NCI-H82 (cell line): Measurements from ENCODE around the gene DUSP16.
A peak's percentile ranks its signal among the peaks of the same experiment; 100 is the strongest.
"Not testable (repeated sequence)": the region's sequence is repeated elsewhere in the genome, so short reads cannot be mapped to it uniquely, and the experiment has no call there.

Experiments
- DNase-seq: peaks from one replicate; lab custom pipeline; 2025; lab: John Stamatoyannopoulos, UW

DUSP16 gene

DNA sequence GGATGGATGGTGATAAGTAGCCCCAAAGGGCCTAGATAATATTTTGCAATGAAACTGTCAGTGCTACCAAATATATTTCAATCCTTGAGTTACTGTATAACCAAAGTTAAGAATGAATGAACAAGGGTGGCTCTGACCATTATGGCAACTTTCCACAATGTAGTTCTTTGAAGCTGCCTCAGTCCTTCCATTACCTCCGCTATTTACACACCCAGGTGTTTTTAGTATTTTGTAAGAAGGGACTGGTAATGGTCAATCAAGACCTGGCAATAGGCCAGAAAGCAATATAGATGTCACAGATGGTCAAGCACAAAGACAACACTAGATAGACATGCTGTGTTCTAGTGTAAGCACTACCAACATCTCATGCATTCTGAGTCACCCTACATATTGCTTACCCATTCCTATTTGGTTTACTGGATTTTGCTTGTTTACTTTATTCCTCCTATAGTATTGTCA is 16.3 kb downstream of the DUSP16 start:
- no peak for DNase-seq

DNA sequence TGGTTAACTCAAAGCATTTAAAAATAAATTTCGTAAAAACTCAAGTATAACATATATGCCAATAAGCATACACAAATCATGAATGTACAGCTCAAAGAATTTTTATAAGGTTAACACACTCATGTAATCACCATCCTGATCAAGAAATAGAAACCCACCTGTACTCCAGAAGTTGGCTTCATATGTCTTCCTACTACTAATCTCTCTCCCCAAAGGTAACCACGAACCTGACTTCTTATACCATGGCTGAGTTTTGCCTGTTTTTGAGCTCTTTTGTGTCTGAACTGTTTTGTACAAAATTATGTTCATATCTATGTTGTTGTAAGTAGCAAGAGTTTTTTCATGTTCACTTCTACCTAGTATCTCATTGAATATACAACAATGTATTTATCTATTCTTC is 18.7 kb downstream of the DUSP16 start:
- no peak for DNase-seq

DNA sequence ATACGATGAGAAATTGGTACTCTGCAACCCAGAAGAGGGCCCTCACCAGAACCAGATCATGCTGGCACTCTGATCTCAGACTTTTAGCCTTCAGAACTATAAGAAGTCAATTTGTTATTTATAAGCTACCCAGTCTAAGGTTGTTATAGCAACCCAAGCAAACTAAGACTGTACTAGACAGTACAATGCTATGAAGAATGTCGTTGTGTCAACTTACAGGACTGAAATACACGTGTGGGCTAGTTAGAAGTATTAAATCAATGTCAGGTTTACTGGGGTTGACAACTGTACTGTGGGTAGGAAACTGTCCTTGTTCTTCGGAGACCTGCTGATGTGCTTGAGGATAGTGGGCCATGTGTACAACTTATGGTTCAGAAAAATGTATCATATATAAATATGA is 19.7 kb downstream of the DUSP16 start:
- no peak for DNase-seq

DNA sequence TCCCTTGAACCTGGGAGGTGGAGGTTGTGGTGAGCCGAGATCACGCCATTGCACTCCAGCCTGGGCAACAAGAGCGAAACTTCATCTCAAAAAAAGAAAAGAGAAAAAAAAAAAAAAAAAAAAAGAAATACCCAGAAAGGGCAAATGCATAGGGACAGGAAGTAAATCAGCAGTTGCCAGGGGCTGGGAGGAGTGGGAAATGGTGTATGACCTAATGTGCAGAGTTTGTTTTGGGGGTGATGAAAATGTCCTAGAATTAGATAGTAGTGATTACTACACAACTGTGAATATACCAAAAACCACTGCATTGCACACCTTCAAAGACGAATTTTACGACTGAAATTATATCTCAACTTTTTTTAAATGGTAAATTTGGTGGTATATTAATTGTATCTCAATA is 20.4 kb downstream of the DUSP16 start:
- no peak for DNase-seq

DNA sequence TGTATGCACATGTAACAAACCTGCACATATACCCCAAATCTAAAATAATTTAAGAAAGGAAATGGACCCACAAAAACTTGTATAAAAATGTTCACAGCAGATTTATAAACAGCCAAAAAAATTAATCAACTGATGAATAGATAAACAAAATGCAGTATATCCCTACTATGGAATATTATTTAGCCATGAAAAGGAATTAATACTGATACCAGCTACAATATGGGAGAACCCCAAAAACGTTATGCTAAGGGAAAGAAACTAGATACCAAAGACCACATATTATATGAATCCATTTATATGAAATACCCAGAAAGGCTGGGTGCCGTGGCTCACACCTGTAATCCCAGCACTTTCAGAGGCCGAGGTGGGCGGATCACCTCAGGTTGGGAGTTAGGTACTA is 20.9 kb downstream of the DUSP16 start:
- DNase-seq: no peak

DNA sequence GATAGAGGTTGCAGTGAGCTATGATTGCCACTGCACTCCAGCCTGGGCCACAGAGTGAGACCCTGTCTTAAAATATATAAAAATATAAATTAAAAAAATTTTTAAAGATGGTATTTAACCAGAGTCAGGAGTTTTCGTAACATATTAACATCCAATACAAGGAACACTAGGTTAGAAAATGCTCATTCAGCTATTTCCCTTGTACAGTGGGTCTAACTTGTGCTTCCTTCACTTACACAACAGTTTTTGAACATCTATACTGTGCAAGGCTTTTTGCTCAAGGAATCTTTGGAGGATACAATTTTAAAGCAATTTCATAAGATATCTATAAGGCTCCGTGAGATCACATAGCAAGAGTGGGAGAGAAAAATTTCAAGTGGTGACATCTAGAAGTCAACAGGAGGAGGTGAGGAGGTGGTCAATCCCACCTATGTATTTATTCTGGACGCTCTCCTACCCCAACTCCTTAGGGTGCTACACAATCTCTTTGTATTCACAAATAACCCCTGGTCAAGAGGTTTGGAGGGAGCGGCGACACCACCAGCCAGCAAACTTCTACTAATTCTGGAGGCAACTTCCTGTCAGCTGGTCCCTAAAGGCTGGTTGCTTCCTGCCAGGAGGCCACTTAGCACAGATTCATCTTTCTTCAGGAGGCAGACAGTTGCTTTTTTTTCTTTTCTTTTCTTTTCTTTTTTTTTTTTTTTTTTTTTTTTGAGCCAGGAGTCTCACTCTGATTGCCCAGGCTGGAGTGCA is 22.2 kb downstream of the DUSP16 start:
- no peak for DNase-seq

DNA sequence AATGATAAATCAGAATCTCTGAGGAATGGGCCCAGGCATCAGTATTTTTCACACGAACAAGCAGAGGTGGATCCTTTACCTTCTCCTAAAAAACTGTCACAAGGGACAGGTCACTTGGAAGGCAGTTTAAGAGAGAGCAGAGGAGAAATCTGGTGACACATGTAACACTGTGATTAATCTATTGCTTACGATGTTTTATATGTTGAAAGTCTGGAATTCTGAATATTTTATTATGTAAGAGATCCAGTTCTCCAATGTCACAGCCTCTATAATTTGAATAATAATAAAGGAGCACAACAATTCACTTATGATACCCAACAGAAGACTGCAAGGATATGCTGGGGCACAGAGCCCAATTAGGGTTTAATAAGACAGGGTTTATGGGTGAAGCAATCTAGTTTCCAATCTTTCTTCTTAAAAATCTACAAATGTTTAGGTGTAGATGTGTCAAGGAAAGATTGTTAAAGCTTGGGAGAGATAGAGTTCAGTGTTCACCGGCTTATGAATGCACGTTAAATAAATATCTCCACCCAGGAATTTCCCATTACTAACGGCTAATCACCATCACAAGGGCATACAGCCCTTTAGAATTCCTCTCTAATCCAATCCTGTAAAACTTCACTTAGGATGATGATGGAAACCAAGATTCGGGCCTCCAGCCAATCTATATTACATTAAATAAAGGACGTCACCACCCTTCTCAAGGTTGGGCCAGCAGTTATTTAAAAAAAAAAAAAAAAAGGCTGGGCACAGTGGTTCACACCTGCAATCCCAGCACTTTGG is 23.4 kb downstream of the DUSP16 start:
- DNase-seq: no peak

DNA sequence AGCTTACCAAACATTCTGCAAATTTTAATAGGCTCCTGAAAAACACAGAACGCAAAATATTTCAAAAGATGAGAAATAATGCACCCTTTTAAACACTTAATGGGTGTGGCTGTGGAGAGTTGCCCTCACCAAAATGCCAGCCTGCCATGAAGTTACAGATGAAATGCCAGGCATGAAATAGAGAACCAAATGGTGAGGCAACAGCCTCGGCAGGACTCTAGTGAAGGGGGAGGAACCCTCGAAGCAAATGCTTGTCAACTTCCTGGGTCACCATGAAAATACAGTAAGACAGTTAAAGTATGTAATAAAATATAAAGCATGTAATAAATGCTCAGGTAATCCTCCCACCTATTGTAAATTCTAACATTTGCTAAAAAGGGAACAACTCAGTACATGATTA is 24.1 kb downstream of the DUSP16 start:
- DNase-seq: no peak

DNA sequence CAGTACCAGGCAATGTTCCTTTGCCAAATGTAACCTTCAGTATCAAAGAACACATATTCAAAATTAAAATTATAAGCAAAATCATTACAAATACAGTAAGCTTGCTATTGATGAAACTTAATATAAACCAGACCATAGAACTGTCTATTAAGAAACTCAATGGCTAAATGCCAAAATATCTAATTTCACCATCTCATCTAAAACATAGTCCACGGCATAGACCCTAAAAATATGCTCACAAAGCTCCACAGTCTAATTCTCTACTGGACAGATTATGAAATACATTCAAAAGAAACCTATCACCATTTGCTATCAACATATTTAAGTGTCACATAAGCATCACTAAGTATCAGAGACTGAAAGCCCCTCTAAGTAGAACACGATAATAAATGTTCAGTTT is 25.2 kb downstream of the DUSP16 start:
- no peak for DNase-seq

DNA sequence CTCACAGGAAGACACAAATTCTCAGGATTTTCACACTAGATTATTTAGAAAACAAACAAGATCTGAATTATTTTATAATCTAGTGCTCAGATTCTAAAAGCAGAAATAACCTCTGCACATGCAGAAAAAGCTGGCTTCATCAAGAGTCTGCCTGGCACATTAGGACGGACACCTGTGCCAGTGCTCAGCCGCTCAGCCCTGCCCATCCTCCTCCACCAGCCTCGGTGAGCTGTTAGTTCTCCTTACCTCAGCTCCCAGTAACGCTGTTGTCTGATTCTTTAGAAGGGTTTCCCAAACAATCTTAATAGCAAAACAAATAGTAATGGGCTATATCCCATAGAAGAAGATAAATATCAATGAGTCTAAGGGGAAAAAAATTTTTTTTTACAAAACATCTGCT is 27.7 kb downstream of the DUSP16 start:
- no peak for DNase-seq

DNA sequence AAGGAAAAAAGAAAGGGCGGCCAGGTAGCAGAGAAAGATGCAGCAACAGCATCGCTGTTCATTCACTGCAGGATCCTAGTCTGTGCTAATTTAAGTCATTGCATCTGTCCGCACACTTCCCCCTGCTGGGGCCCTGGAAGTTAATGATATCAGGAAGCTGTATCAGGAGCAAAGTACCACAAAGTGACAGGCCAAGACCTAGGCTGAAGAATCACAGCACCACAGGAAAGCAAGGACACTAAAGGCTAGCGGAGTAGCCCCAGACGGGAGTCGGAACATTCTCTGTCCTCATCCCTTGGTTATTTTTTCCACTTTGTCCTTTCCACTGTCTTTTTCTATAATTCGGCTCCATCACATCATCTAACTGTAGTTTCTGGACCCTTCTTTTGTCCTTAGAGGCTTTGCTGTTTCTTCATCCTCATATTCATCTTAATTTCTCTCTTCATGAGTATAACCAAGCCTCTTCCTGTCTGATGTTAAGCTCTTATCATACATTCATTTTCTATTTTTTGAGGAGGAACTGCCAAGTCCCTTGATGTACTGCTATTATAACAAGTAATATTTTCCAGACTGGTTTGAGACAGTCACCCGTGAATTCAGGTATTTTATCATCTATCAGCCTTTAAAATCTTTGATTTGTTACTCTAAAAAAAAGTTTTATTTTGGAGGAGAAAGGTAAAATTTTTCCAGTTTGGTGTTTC is 28.3 kb downstream of the DUSP16 start:
- peak; percentile 17 for DNase-seq

DNA sequence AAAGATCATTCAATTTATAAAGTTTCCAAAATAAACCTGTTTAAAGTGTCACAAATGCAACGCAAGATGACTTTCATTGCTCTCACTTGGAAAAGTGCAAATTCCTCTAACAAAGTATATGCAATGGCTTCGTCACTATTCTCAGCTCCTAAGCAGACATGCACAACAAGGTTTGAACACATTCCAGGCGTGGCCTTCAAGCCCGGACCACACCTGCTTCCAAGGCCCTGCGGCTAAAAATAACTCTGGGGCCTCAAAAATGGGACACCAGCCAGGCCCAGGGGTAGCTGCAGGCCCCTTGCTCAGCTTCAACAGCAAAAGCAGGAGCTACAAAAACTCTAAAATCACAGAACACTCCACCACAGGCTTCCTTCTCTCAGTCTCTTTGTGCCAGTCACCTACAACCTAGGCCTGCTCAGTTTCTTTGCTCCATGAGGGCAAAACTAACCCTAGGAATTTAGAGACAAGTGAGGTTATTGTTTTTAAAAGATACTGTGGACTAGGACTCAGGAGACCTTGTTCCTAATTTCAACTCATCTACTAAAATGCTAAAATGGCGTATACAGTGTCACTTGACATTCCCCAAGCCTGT is 29.3 kb downstream of the DUSP16 start:
- DNase-seq: no peak

DNA sequence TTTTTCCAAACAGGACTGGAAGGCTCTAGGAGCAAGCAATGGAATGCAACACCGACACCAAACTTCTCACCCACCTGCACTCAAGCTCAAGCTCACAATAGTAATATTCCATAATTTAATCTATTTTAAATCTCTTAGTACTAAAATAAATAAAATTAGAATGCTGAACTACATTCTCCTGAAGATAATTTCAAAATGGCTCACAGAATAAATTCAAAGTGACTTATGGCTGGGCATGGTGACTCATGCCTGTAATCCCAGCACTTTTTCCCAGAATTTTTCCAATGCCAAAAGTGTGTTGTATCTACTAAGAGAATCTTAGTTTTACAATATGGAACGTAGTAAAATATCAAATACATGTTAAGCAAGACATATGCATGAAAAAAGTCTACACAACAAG is 31.5 kb downstream of the DUSP16 start:
- DNase-seq: no peak

DNA sequence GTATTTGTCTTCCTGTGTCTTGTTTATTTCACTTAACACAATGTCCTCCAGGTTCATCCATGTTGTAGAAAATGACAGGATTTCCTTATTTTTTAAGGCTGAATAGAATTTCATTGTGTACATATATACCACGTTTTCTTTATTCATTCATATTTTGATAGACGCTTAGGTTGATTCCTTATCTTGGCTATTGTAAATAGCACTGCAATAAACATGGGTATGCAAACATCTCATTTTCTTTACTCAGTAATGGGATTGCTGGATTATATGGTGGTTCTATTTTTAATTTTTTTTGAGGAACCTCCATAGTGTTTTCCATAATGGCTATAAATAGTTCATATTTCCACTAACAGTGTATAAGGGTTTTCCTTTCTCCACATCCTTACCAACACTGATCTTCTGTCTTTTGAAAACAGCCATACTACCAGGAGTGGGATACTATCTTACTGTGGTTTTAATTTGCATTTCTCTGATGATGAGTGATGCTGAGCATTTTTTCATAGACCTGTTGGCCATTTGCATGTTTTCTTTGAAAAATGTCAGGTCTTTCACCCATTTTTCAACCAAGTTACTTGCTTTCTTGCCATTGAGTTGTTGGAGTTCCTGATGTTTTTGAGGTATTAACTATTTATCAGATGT is 32.8 kb downstream of the DUSP16 start:
- DNase-seq: no peak

DNA sequence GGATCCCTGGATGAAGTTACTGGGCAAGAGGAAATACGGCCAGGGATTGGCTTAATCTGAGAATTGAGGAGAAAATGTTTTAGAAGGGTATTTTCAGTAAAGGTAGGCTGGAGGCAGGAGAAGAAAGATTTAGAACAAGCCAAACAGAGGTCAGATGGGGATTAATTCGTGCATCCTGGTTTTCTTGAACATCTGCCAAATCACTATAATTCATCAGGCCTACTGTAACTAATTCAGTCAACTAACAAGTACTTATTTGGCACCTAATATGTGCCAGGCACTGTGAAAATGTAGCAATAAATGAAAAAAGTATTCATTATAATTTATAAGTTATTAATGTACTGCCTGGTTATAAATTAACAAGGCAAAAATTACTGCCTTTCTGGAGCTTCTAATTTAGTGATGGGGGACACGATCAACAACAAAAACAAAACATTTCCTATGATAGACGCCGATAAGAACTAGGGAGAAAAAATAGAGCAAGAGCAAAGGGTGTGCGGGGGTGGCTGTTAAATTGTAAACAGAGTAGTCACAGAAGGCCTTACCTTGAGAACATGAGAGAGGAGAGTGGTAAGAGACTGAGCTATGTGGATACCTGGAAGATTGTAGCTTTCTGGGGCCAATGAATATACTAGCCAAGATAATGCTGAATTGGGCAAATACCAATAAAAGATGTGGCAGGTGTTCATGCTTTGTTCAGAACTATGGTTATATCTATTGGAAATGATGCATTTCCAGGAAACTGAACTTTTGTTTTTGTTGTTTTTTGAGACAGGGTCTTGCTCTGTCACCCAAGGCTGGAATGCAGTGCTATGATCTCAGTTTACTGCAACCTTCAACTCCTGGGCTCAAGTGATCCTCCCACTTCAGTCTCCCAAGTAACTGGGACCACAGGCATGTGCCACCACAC is 34.0 kb downstream of the DUSP16 start:
- DNase-seq: peak; percentile 62

DNA sequence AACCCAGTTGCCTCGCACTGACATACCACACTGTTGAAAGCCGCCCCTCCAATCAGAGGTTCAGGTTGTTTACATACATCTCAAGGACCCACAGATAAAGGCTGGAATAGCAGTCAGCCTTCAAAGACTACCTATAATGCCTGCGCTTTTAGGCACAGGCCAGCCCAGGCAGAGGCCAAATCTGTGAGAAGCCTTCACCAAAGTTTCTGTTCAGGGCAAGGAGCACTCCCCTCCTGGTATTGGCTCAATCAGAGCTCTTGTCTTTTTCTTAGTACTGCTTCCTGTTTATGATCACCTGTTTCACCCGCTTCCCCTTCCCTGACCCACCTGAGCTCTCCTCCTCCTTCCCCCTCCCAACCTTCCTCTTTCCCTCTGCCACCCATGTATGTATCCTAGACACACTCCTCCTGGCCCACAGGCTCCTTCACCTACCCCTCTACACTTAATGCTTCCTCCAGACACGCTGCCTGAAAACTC is 34.8 kb downstream of the DUSP16 start:
- peak; percentile 35 for DNase-seq

DNA sequence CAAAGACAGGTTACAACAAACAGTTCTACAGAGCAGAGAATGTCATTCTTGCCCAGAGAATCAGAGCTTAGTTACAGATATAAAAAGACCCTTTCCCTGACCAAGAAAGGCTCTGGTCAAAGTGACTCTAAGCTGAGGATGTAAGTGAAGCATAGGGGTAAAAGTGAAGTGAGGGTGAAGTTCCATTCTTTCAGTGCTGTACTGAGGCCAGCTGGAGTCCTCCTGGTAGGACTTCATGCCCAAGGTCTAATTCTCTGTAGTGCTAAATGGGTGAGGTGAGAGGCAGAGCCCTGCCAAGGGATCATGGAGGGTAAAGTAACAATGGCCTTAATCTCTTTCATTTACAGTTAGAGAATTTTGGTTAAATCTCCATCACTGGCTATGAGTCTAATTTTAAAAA is 38.5 kb downstream of the DUSP16 start:
- DNase-seq: no peak

DNA sequence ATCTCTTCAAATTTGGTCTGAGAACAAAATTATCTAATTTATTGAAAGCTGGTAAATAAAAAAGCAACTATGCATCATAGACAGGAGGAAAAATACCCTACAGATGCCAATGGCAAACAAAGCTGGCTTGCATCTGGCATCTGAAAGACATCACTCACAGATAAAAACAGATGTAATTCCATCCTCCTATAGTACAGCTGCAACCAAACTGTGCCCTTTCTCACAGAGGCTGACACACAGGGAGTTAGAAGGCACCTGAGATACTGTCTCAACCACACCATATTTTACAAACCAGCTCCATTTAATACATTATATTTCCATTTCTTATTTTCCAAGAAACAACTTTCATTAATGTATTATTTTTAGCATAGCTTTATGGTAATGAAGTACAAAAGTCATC is 39.4 kb downstream of the DUSP16 start:
- DNase-seq: no peak

DNA sequence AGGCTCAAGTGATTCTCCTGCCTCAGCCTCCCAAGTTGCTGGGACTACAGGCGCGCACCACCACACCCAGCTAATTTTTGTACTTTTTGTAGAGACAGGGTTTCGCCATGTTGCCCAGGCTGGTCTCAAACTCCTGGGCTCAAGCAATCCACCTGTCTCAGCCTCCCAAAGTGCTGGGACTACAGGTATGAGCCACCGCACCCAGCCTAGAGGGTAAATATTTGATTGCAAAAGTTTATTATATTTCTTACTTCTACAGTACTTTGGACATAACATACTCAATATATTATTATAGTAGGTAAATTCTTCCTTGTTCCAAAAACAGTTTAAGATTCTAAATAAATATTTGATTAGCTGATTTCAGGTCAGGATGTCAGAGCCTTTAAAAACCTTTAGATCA is 40.0 kb downstream of the DUSP16 start:
- DNase-seq: not testable (repeated sequence)

DNA sequence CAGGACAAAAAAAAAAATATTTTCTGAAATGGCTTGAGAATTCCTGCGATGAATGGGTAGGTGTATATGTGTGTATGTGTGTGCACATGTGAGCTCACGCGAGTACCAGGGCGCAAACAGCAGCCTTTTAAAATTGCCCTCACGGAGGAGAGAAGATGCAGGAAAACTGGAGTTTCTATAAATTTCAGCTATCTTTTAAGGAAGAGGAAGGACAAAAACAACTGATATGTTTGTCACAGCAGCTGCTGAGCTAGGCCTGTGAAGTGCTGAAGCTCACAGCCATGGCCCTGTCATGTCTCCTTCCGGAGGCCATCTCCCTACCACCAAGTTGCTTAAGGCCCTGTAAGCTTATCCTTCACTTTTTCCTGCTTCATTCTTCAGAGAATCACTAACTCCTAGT is 40.8 kb downstream of the DUSP16 start:
- no peak for DNase-seq

DNA sequence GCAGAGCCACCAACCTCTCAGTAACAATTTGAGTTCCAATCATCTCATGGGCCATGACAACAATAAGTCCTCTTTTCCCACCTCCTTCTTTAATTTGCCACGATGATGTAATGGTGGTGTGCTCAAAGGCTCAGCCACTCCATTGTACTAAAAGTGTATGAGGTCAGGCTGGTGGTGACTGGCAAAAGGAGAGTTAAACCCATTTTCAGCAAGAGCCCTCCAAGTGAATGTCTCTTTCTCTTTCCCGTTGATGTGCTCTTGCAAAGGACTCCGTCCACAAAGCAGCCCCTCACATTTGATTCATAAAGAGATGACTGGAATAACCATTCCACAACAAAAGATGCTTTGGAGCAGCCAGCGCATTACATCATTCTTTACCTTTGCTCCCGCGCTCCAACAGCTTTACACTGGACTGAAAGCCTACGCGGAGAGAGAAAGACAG is 41.6 kb downstream of the DUSP16 start:
- no peak for DNase-seq
